COLO668 (cell line): ENCODE measurements around the gene LDLR.
"Not testable (repeated sequence)": the region's sequence is repeated elsewhere in the genome, so short reads cannot be mapped to it uniquely, and the experiment has no call there.

ENCODE experiments used
- DNase-seq: peaks from one replicate; lab custom pipeline; 2025; ENCODE audit not compliant: unreplicated experiment; lab: John Stamatoyannopoulos, UW

The LDLR gene

GRCh38 chr19:11070123-11070522, 19.1 kb upstream of the LDLR start:
- DNase-seq = no peak

GRCh38 chr19:11073568-11073967, 15.7 kb upstream of the LDLR start:
- no peak for DNase-seq

DNA sequence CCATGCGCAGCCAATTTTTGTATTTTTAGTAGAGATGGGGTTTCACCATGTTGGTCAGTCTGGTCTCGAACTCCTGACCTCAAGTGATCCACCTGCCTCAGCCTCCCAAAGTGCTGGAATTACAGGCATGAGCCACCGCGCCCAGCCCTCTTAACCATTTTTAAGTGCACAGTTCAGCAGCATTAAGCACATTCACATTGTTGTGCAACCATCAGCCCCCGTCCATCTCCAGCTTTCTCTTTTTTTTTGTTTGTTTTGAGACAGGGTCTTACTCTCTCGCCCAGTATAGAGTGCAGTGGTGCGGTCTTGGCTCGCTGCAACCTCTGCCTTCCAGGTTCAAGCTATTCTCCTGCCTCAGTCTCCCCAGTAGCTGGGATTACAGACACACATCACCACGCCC, 12.5 kb upstream of the LDLR start:
- not testable (repeated sequence) for DNase-seq

- no peak for DNase-seq
These were observed 10.4 kb upstream of the LDLR start for GRCh38 chr19:11078893-11079292.

DNA sequence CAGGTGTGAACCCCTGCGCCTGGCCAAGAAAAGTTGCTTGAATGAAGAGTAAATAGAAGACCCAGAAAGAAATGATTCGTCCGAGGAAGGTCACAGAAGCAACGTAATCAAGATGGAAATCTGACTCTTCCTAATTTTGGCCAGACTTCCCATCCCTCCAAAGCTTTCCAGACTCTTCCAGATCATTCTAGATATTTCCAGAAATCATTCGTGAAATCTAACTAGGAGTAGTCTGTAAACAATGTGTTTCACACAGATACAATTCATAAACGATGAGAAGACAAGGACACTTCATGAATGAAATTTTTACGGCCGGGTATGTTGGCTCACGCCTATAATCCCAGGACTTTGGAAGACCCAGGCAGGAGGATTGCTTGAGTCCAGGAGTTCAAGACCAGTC, 9.3 kb upstream of the LDLR start:
- DNase-seq = no peak

DNA sequence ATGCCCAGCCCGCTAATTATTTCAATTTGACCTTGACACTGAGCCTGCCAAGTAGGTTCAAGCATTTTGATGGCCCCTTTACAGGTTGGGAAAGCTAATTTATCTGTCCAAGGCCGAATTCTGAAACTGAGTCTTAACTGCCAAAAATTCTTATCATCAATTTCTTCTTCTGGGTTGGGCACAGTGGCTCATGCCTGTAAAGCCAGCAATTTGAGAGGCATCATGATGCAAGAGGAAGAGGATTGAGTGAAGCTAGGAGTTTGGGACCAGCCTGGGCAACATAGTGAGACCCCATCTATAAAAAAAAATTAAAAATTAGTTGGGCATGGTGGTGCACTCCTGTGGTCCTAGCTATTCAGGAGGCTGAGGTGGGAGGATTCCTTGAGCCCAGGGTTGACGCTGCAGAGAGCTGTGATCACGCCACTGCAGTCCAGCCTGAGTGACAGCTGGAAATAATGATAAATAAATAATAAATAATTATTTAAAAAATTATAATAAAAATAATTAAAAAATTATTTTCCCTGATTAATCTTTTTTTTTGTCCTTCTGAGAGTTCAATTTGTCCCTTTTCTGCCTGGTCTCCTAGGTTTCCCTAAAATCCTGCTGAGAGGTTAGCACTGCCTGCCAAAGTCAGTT, 1.3 kb upstream of the LDLR start:
- no peak for DNase-seq

GRCh38 chr19:11088506-11089253, 583 bp upstream of the LDLR start:
- no peak for DNase-seq

GRCh38 chr19:11090014-11090263, 676 bp downstream of the LDLR start:
- DNase-seq = not testable (repeated sequence)

GRCh38 chr19:11090264-11090996, 1.2 kb downstream of the LDLR start:
- DNase-seq = peak; percentile 98

DNA sequence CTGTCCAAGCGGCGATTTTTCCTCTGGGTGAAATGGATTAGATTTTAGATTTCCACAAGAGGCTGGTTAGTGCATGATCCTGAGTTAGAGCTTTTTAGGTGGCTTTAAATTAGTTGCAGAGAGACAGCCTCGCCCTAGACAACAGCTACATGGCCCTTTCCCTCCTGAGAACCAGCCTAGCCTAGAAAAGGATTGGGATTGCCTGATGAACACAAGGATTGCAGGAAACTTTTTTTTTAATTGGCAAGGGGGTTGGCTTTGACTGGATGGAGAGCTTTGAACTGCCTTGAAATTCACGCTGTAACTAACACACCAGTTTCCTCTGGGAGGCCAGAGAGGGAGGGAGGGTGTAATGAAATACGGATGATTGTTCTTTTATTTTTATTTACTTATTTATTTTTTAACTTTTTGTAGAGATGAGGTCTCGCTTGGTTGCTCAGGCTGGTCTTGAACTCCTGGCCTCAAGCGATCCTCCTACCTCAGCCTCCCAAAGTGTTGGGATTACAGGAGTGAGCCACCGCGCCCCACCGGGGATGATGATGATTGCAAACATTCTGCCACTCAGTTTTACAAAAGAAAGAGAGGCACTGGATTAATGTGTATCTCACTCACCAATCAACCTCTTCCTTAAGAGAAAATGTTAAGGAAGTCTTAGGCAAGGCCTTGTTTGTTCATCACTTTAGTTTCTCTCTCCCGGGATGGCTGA, 1.9 kb downstream of the LDLR start:
- DNase-seq = peak; percentile 26

GRCh38 chr19:11091703-11092153, 2.5 kb downstream of the LDLR start:
- DNase-seq = peak; percentile 68

GRCh38 chr19:11092181-11092538, 2.9 kb downstream of the LDLR start:
- DNase-seq = peak; percentile 46

GRCh38 chr19:11093689-11094238, 4.5 kb downstream of the LDLR start:
- DNase-seq = no peak

DNA sequence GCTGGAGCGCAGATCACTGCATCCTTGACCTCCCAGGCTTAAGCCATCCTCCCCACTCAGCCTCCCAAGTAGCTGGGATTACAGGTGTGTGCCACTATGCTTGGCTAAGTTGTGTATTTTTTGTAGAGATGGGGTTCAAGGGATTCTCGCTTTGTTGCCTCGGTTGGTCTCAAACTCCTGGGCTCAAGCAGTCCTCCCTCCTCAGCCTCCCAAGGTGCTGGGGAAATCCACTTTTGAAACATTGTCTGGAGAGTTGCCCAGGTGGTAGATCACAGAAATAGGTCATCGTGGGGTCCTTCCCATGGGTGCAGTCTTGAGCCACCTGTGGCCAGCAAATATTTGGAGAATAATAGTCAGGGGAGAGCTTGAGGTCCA, 5.2 kb downstream of the LDLR start:
- no peak for DNase-seq

GRCh38 chr19:11096210-11096841, 7.1 kb downstream of the LDLR start:
- no peak for DNase-seq

GRCh38 chr19:11097367-11097766, 8.1 kb downstream of the LDLR start:
- not testable (repeated sequence) for DNase-seq

GRCh38 chr19:11098327-11098726, 9.1 kb downstream of the LDLR start:
- DNase-seq = no peak

- no peak for DNase-seq
These were observed 9.6 kb downstream of the LDLR start for GRCh38 chr19:11098861-11099260.

GRCh38 chr19:11100049-11100448, 10.8 kb downstream of the LDLR start:
- no peak for DNase-seq

- no peak for DNase-seq
These were observed 11.8 kb downstream of the LDLR start for GRCh38 chr19:11101057-11101456.

DNA sequence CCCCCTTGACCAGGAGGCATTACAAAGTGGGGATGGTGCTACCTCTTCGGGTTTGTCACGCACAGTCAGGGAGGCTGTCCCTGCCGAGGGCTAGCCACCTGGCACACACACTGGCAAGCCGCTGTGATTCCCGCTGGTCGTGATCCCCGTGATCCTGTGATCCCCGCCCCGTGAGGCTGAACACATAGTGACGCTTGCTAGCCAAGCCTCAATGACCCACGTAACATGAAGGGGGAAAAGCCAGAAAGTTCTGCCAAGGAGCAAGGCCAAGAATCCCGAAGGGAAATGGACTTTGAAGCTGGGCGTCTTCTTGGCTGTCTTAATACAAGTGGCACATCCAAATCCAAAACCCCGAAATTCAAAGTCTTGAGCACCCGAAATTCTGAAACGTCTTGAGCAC, 13.7 kb downstream of the LDLR start:
- no peak for DNase-seq
